SH-SY5Y (cell line): ENCODE data around the gene OPCML.

Source experiments
- GATA2 ChIP-seq: IDR thresholded peaks from 2 replicates; pipeline ENCODE4 v1.6.1; 2011; ENCODE audit warnings: mild to moderate bottlenecking, low read depth, low read length
- GATA3 ChIP-seq: IDR thresholded peaks from 2 replicates; pipeline ENCODE4 v1.6.1; 2011; ENCODE audit warnings: low read depth, mild to moderate bottlenecking, low read length, moderate library complexity

The OPCML gene

GRCh38 chr11:132451942-132452601 lies 1080.2 kb downstream of the OPCML start:
- TF ChIP-seq GATA3 (no peak), GATA2 (no peak)

GRCh38 chr11:132450631-132451030 lies 1081.7 kb downstream of the OPCML start:
- TF ChIP-seq GATA3 (no peak), GATA2 (no peak)

GRCh38 chr11:132448334-132448995 lies 1083.8 kb downstream of the OPCML start:
- TF ChIP-seq GATA3, result no peak
- TF ChIP-seq GATA2, result no peak

GRCh38 chr11:132447761-132448160 lies 1084.5 kb downstream of the OPCML start:
- no peak for TF ChIP-seq GATA2

GRCh38 chr11:132445859-132446291 lies 1086.4 kb downstream of the OPCML start:
- TF ChIP-seq GATA3 (no peak), GATA2 (no peak)

- TF ChIP-seq GATA2 (no peak), GATA3 (no peak)
Measured at GRCh38 chr11:132444911-132445310, 1087.4 kb downstream of the OPCML start.

GRCh38 chr11:132439711-132440255 lies 1092.5 kb downstream of the OPCML start:
- TF ChIP-seq GATA2 (no peak), GATA3 (no peak)

- TF ChIP-seq GATA3 (no peak), GATA2 (no peak)
Measured at GRCh38 chr11:132438418-132438817, 1093.9 kb downstream of the OPCML start.

- TF ChIP-seq GATA3 (no peak), GATA2 (peak; percentile 84)
Measured at GRCh38 chr11:132430429-132431062, 1101.8 kb downstream of the OPCML start.

- TF ChIP-seq GATA3 (no peak), GATA2 (no peak)
Measured at GRCh38 chr11:132429685-132430084, 1102.6 kb downstream of the OPCML start.

- TF ChIP-seq GATA2 (no peak), GATA3 (no peak)
Measured at GRCh38 chr11:132427611-132428010, 1104.7 kb downstream of the OPCML start.

- no peak for TF ChIP-seq GATA2
- no peak for TF ChIP-seq GATA3
Measured at GRCh38 chr11:132424433-132424832, 1107.9 kb downstream of the OPCML start.

- TF ChIP-seq GATA3 (no peak), GATA2 (no peak)
Measured at GRCh38 chr11:132423266-132423665, 1109.0 kb downstream of the OPCML start.

- no peak for TF ChIP-seq GATA2
- no peak for TF ChIP-seq GATA3
Measured at GRCh38 chr11:132422722-132423121, 1109.6 kb downstream of the OPCML start.

- TF ChIP-seq GATA3 (no peak), GATA2 (no peak)
Measured at GRCh38 chr11:132421555-132421954, 1110.7 kb downstream of the OPCML start.

- TF ChIP-seq GATA2 (no peak), GATA3 (no peak)
Measured at GRCh38 chr11:132414451-132414850, 1117.8 kb downstream of the OPCML start.
